GM12864 (cell line): ENCODE results near the gene AMDHD2.

ENCODE experiments used
- DNase-seq: peaks from one replicate; pipeline ENCODE4 v3.0.0-alpha.2; 2011; ENCODE audit warnings: low read depth
- H3K4me3 ChIP-seq: 2 replicates; pipeline ENCODE4 v1.5.1; 2011; ENCODE audit warnings: mild to moderate bottlenecking, low read depth, low read length, control low read depth
- CTCF ChIP-seq: IDR thresholded peaks from 2 replicates; pipeline ENCODE4 v1.5.1; 2011; ENCODE audit warnings: low read depth, mild to moderate bottlenecking, moderate library complexity, low read length, control low read depth, inconsistent platforms; ENCODE audit errors: missing control alignments

AMDHD2 gene

GRCh38 chr16:2473446-2473926, 46.7 kb upstream of the AMDHD2 start:
- DNase-seq, result no peak
- peak overlapping the region; percentile 37 for H3K4me3 ChIP-seq
- TF ChIP-seq CTCF, result no peak

- TF ChIP-seq CTCF, result peak; percentile 57
- peak overlapping the region; percentile 94 for H3K4me3 ChIP-seq
- DNase-seq, result no peak
These were observed 45.9 kb upstream of the AMDHD2 start for GRCh38 chr16:2473999-2474876.

- peak within 1 kb of the TSS; percentile 94 for H3K4me3 ChIP-seq
- no peak for DNase-seq
- TF ChIP-seq CTCF, result no peak
These were observed 45.2 kb upstream of the AMDHD2 start, which contains the start of gene TBC1D24 for GRCh38 chr16:2474877-2475412. TSS of gene TBC1D24 (plus strand) at chr16:2475127. CDS start at chr16:2496149, 21,022 bp downstream.

GRCh38 chr16:2475413-2476344, 44.5 kb upstream of the AMDHD2 start:
- TF ChIP-seq CTCF, result no peak
- DNase-seq, result no peak
- H3K4me3 ChIP-seq, result peak overlapping the region; percentile 94

- DNase-seq, result no peak
- TF ChIP-seq CTCF, result no peak
- no peak overlapping the region; the same call in 1 of the 2 replicates for H3K4me3 ChIP-seq
These were observed 43.8 kb upstream of the AMDHD2 start for GRCh38 chr16:2476345-2476720.

- H3K4me3 ChIP-seq, result no peak overlapping the region
- DNase-seq, result no peak
- no peak for TF ChIP-seq CTCF
These were observed 43.4 kb upstream of the AMDHD2 start for GRCh38 chr16:2476741-2477140.
